CD1c-positive myeloid dendritic cell (primary cell): ENCODE data around the gene COA1.
"Not testable (repeated sequence)": the region's sequence is repeated elsewhere in the genome, so short reads cannot be mapped to it uniquely, and the experiment has no call there.

ENCODE experiments used
- DNase-seq: peaks from one replicate; pipeline ENCODE4 v3.0.0-alpha.2; 2016; ENCODE audit errors: extremely low spot score

Gene COA1

DNA sequence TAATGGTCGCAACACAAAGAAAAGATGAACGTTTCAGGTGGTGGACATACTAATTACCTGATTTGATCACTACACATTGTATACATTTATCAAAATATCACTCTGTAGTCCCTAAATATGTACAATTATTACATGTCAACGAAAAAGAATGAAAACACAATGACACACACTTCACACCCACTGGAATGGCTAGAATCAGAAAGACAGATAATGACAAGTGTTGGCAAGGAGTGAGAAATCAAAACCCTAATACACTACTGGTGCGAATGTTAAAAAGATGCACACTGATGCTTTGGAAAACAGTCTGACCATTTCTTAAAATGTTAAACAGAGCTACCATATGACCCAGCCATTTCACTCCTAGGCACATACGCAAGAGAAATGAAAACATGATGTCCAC lies 2.3 kb downstream of the COA1 start:
- no peak for DNase-seq

DNA sequence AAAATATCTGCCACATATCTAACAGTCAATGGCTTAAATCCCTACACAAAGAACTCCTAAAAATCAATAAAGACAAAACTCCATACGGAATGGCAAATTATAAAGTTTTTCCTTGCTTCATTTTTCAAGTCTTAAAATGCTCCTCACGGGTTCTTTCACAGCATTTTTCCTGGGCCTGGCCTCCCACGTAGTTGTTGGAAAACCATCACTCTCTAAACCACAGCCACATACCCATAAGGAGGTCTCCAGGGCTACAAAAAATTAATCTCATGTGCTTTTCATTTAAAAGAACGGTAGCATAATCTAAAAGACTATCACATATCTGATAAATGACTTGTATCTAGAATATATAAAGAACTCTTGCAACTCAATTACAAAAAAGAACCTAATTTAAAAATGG lies 2.9 kb downstream of the COA1 start:
- no peak for DNase-seq

DNA sequence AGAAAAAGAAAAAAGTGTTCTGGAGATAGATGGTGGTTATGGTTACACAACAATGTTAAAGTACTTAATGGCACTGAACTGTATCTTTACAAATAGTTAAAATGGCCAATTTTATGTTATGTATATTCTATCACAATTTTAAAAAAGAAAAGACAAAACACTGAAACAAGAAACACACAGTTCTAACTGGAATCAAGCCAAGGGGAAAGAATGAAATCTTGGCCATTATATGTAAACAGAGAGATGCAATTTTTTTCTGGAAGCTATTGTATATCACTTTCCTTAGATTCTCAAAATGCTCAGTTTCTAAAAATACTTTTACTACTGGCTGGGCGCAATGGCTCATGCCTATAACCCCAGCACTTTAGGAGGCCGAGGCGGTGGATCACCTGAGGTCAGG lies 4.1 kb downstream of the COA1 start:
- no peak for DNase-seq

DNA sequence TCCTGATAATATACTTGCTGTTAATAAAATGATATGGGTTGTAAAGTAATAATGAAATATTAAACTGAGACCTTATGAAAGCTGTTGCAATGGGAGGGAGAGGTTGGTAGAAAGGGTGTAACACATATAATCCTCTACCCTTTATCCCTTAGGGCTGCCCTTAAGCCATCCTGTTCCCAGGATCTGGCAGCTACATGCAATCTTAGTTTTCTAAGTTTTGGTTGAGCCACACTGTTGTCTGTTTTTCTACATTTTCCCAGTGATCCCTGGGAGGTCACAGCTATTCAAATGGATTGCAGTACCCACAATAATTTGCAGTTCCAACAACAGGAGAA lies 6.3 kb downstream of the COA1 start:
- DNase-seq, result no peak

DNA sequence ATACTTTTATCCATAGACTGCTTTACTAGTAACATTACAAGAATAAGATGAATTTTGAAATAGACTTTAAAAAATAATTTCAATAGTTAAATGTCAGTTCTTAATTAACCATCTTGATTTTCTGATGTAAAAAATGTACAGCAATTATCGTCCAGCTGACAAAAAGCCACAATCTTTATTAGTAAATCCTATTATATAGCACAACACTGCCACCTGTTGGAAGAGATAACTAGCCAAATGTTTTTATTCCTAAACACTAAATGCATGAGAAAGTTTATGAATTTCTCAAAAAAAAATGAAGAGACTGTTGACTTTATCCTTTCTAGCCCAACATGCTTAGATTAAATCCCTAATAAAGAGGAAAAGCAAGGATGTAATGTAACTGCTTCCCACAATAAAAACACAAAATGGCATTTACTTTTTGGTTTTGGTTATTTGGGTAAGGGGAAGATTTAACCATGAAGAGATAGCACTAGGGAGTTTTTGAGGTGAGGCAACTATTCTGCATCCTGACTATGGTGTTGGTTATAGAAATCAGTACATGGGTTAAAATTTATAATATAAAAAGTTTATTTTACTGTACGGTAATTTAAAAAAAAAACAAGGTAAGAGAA lies 8.0 kb downstream of the COA1 start:
- peak; percentile 68 for DNase-seq

DNA sequence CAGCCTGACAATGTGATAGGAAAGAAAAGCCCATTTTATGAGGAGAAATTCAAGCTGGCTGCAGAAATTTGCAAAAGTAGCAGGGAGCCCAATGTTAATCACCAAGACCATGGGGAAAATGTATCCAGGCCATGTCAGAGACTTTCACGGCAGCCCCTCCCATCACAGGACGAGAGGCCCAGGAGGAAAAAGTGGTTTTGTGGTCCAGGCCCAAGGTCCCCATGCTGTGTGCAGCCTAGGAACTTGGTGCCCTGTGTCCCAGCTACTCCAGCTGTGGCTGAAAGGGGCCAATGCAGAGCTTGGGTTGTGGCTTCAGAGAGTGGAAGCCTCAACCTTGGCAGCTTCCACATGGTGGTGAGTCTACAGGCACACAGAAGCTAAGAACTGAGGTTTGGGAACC lies 12.7 kb downstream of the COA1 start:
- DNase-seq, result no peak

DNA sequence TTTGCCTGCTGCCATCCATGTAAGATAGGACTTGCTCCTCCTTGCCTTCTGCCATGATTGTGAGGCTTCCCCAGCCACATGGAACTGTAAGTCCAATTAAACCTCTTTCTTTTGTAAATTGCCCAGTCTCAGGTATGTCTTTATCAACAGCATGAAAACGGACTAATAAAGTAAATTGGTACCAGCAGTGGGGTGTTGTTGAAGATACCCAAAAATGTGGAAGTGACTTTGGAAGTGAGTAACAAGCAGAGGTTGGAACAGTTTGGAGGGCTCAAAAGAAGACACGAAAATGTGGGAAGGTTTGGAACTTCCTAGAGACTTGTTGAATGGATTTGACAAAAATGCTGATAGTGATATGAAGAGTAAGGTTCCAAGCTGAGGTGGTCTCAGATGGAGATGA lies 13.4 kb downstream of the COA1 start:
- not testable (repeated sequence) for DNase-seq

DNA sequence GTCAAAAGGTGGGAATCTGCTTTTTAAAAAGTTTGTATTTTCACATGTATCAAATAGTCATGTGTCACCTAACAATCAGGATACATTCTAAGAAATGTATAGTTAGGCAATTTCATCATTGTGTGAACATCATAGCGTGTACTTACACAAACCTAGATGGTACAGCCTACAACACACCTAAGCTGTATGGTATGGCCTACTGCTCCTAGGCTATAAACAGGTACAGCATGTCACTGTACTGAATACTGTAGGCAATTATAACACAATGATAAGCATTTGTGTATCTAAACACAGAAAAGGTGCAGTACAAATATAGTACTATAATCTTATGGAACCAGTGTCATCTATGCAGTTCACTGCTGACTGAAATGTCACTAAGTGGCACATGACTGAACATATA lies 17.8 kb downstream of the COA1 start:
- DNase-seq, result no peak

DNA sequence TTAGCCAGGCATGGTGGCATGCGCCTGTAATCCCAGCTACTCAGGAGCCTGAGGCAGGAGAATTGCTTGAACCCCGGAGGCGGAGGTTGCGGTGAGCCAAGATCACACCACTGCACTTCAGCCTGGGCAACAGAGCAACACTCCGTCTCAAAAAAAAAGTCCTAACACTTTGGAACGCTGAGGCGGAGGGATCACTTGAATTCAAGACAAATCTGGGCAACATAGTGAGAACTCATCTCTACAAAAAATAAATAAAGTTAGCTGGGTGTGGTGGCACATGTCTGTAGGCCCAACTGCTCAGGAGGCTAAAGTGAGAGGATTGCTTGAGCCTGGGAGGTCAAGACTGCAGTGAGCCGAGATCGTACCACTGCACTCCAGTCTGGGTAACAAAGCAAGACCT lies 21.3 kb downstream of the COA1 start:
- DNase-seq, result not testable (repeated sequence)

DNA sequence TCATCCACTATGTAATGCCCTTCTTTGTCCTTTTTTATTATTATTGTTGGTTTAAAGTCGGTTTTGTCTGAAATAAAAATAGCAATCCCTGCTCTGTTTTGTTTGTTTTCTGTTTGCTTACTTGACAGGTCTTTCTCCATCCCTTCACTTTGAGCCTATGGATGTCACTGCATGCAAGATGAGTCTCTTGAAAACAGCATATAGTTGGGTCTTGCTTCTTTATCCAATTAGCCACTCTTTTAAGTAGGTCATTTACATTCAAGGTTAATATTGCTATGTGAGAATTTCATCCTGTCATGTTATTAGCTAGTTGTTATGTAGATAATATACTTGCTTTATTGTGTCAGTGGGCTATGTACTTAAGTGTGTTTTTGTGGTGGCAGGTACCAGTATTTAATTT lies 25.8 kb downstream of the COA1 start:
- no peak for DNase-seq

DNA sequence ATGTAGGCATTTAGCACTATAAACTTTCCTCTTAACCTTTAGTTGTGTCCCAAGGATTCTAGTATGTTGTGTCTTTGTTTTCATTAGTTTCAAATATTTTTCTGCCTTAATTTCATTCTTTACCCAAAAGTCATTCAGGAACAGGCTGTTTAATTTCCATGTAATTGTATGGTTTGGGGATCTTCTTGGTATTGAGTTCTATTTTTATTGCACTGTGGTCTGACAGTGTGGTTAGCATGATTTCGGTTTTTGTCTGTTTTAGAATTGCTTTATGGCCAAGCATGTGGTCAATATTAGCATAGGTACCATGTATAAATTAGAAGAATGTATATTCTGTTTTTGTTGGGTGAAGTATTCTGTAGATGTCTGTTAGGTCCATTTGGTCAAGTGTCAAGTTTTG lies 26.3 kb downstream of the COA1 start:
- DNase-seq, result no peak

DNA sequence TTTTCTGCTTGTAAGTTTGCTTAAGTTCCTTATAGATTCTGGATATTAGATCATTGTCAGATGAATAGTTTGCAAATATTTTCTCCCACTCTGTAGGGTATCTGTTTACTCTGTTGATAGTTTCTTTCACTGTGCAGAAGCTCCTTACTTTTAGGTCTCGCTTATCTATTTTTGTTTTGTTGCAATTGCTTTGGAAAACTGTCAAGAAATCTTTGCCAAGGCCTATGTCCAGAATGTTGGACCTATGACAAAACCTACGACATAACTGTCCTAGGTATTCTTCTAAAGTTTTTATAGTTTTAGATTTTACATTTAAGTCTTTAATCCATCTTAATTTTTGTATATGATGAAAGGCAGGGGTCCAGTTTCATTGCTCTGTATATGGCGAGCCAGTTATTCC lies 27.4 kb downstream of the COA1 start:
- DNase-seq, result no peak

DNA sequence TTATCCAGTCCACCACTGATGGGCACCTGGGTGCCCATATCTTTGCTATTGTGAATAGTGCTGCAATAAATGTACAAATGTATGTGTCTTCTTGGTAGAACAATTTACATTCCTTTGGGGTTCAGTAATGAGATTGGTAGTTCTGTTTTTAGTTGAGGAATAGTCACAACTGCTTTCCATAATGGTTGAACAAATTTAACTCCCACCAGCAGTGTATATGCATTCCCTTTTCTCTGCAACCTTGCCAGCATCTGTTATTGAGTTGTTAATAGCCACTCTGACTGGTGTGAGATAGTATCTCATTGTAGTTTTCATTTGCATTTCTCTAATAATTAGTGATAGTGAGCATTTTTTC lies 27.8 kb downstream of the COA1 start:
- no peak for DNase-seq

DNA sequence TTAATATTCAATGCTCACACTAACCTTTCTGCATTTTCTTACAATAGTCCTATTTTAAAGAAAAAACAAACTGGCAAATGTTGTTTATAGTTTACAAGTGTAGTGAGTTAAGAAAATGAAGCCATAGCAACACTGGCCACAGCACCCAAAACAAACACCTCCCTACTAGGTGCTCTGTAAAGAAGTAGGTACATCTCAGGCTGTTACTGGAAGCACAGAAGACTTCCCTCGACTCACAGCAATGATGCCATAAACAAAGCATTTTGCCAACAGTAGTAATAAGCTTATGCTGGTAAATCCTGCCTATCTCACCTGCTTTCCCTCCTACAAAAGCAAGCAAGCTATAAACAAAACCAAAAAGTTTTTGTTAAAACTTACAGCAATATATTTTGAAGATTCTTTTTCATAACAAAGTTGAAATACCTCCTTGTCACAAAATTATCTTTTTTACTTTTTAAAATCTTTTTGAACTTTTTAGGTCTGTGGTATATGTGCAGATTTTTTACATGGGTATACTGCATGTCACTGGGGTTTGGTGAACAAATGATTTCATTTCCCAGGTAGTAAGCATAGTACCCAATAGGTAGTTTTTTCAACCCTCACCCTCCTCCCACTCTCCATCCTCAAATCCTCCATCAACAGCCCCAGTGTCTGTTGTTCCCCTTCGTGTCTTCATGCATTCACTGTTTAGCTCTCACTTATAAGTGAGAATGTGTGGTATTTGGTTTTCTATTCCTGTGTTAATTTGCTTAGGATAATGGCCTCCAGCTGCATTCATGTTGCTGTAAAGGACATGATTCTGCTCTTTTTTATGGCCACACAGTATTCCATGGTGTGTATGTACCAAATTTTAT lies 28.4 kb downstream of the COA1 start:
- no peak for DNase-seq

DNA sequence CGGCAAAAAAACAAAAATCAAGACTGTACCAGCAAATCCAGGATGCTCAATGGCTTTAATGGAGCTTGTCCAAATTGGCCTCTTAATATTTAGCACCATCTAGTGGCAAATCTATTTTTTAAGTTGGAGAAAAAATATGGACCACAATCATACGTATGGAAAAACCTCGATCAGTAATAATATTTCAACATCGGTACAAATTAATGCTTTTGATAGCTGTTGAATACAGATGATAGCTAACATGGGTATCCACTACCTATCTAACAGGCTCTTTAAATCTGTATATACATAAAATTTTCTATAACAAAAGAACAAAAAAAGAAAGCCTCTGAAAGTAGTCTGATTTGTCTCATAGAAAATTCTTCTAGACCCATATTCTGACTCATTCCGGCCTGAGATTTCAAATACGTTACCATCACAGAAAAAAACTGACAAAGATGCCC lies 29.2 kb downstream of the COA1 start:
- DNase-seq, result peak; percentile 68

DNA sequence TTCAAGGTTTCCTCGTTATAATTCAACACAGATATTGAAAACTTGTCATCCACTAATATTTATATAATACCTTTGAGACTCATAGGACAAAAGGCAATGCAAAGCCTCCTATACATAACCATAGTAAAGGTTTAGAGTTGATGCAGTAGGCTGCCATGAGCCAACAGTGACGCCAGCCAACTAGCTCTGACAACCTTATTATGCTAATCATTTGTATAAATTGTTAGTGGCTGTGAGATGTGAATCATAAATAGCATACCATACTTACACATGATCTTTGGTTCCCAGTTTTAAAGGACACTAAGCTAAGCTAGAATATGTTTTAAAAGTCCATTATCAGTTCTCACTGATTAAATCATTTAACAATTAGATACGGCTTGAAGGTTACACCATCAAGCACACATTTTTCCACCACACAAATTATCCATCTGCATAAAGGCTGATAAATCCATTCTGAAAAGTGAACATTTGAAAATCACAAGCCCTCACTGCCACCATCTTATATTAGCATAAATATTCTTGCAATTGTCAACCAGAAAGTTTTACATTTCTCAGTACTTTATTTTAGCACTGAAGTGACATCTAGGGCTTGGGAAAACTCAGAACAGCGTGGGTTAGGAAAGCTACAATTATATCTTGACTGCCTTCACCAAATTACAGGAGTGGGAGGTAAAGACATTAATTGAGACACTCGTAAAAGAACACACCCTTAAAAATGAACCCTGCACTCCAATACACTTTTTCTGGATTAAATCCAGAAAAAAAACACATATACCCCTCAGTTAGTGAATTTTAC lies 30.7 kb downstream of the COA1 start:
- no peak for DNase-seq

DNA sequence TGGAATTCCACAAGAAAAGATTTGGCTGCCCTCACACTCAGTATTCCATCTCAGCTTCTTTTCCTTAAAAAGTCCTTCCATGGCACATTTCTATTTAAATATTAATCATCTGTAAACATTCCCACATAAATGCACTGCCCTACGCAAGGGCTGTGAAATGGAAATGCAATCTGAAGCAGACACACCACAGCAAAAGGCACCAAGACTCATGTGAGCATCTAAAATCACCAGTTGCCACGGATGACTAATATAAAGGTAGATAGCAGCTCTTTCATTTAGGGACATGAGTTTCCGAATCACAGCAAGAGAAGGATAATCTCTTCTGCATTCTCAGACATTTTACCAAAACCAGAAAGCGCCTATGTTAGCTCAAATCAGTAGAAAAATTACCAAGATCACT lies 31.6 kb downstream of the COA1 start:
- DNase-seq, result no peak

DNA sequence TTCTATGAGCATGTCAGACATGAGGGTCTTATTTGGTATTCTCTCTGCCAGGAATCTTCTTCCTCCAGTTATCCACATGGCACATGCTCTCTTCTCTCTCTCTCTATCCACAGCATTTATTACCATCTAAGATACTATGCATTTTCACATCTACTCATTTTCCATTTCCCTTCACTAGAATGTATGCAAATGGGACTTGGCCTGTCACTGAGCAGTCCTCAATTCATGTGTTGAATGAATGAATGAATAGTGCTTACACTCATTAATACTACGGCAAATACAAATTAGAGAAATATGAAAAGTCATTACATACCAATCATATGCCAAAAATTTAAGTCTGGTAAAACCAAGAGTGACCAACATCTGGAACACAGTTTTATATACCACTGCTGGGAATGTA lies 34.0 kb downstream of the COA1 start:
- no peak for DNase-seq

DNA sequence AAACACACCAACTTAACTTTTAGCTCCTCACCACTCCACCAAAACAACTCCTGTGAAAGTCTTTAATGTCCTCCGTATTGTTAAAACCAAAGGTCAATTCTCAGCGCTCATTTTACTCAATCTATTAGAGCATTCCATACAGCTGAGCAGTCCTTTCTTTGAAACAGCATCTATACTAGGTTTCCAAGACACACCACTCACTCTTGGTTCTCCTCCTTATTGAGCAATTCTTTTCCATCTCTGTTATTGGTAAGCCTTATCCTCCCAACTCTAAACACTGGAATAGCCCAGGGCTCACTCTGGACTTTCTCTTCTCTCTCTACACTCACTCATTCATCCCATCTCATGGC lies 34.9 kb downstream of the COA1 start:
- no peak for DNase-seq

DNA sequence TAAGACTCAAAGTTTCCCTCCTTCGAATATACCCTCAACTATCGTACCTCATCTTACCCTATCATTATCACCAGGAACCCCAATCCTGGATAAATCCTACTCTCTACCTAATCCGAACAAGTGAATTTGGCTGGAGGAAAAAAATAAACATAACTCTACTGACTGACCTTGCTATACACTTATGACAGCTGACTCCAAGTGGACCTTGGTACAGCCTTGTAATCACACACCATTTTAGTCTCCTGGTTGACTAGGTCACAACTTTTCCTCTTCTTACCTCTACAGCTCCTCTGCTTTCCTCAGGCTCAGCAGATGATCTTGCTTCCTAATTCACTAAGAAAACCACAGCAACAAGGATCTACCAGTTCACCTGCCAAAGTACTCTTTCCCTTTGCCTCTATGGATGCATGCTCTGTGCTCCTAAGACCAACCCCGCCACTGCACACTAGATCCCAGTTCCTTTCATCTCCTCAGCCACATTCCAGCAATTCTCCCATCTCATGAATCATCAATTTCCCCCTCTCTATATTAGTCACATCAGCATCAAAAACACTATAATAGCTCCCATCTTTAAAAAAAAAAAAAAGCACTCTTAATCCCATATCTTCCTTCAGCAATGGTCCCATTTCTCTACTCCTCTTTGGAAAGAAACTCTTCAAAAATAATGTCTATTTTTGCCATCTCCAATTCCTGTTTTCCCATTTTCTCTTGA lies 35.5 kb downstream of the COA1 start:
- no peak for DNase-seq

DNA sequence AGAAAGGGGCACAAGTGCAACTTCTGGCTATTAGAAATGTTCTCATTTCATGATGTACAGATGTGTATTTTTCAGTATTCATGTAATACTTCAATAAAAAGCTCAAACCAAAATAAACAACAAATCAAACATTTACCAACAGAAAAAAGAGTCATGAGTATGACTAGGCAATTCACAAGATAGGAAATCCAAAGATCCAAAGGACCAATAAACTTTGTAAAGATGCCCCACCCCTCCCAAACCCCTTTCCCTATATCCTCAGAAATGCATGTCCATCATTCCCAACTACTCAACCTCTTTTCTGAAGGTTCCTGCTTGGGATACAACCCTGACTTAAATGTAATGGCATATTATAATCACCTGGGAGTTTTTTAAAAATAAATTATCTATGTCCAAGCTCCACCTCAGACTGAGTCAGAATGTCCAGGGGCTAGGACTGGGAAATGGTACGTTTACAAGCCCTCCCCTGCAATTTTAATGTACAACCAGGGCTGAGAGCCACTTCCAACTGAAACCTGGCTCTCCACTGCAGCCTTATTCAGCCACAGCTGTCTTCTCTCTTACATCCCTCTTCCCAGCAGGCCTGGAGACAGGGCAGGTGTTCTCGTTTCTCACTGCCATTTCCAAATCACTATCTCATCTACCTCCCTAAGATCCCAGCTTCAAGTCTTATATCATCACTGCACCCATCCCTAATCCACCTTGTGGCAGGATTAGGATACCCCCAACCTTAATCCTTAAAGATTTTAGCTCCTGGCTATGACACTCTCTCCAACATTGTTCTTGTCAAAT lies 36.5 kb downstream of the COA1 start:
- DNase-seq, result no peak

DNA sequence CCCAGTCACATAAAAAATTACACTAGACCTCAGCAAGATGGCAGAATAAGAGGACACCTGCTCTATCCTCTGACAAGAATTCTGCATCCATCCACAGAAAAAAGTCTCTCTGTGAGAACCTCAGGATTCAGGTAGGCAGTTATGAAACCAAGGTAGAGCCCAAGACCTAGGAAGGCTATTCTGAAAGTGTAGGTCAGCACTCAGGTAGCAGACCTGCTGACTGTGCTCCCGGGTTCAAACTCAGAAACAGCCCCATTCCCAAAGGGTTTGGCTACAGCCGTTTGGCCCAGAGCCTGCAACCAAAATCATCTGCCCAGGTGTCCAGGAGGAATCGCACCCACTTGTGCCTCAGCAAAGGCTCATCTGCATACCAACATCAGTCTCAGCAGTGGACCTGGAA lies 37.7 kb downstream of the COA1 start:
- DNase-seq, result no peak
